AG04450 (cell line): ENCODE data around the gene TMC1. TPM values are rescaled to one million over a fixed set of nuclear protein-coding genes. Genes with fewer than 3 reads are reported as not detected.

Experiments
- CTCF ChIA-PET: fragments of 300-600, 350-600 bp; formaldehyde crosslinking; extraction: SDS; loops from one replicate; lab custom pipeline; 2022; ENCODE audit warnings: antibody characterized with exemption, inconsistent platforms; lab: Charles Lee
- POLR2A ChIA-PET: fragments of 350-600 bp; formaldehyde crosslinking; extraction: SDS; loops from one replicate; lab custom pipeline; 2021; ENCODE audit warnings: antibody characterized with exemption, inconsistent platforms; lab: Yijun Ruan, JAX
- DNase-seq: peaks from one replicate; pipeline ENCODE4 v3.0.0-alpha.2; 2011; ENCODE audit warnings: low read depth, low spot score
- H3K27ac ChIP-seq: one replicate; pipeline ENCODE4 v1.5.1; 2012; ENCODE audit warnings: low read depth, low read length, control low read depth
- H3K27me3 ChIP-seq: one replicate; pipeline ENCODE4 v1.6.0; 2012; ENCODE audit warnings: low read length; ENCODE audit not compliant: control insufficient read depth, insufficient read depth
- H3K4me3 ChIP-seq: 2 replicates; pipeline ENCODE4 v1.5.1; 2011; ENCODE audit warnings: mild to moderate bottlenecking, low read depth, low read length, control low read depth
- H3K9me3 ChIP-seq: 2 replicates; pipeline ENCODE4 v1.5.1; 2012; ENCODE audit warnings: low read length; ENCODE audit not compliant: control insufficient read depth, insufficient read depth
- CTCF ChIP-seq: IDR thresholded peaks from 2 replicates; pipeline ENCODE4 v1.5.1; 2011; ENCODE audit warnings: low read depth, low read length, control low read depth, inconsistent platforms
- polyA plus RNA-seq: library from polyadenylated mRNA; depleted of rRNA; stranded (reverse); fragments of >200 nt; gene quantifications from 2 replicates; pipeline ENCODE4 v1.2.3, GENCODE V29; 2011

Gene TMC1
- polyA plus RNA-seq, 1 experiment = not detected

- no peak for TF ChIP-seq CTCF
- Histone ChIP-seq H3K27me3 (no peaks in the 10 kb centered on the region), H3K27ac (no peak overlapping the region), H3K4me3 (no peak overlapping the region), H3K9me3 (no peaks in the 10 kb centered on the region)
- ChIA-PET CTCF (interaction anchor here (1.2 kb wide), 1 partner anchor 493 kb away, joined by 4 read pairs; no protein-coding TSS in a partner anchor), POLR2A (no interaction called here)
- DNase-seq = no peak
Observed at GRCh38 chr9:72773570-72773969, 252.2 kb downstream of the TMC1 start.

GRCh38 chr9:72775570-72775969, 254.2 kb downstream of the TMC1 start:
- TF ChIP-seq CTCF = no peak
- POLR2A ChIA-PET = no interaction called here
- H3K4me3 ChIP-seq = no peak overlapping the region
- no peaks in the 10 kb centered on the region for H3K27me3 ChIP-seq
- H3K9me3 ChIP-seq = no peaks in the 10 kb centered on the region
- CTCF ChIA-PET = interaction anchor here (1.0 to 1.6 kb wide), 3 partner anchors 46 to 737 kb away, joined by 3 to 4 read pairs (median 3); no protein-coding TSS in a partner anchor
- no peak overlapping the region for H3K27ac ChIP-seq
- no peak for DNase-seq

- ChIA-PET CTCF (interaction anchor here (1.1 kb wide), 1 partner anchor 43 kb away, joined by 3 read pairs; no protein-coding TSS in a partner anchor), POLR2A (no interaction called here)
- no peaks in the 10 kb centered on the region for H3K27me3 ChIP-seq
- no peak overlapping the region for H3K27ac ChIP-seq
- no peak for TF ChIP-seq CTCF
- no peak for DNase-seq
- H3K4me3 ChIP-seq = no peak overlapping the region
- no peaks in the 10 kb centered on the region for H3K9me3 ChIP-seq
Observed at GRCh38 chr9:72779614-72780013, 258.2 kb downstream of the TMC1 start.

GRCh38 chr9:72786948-72787347, 265.5 kb downstream of the TMC1 start:
- no peak for TF ChIP-seq CTCF
- CTCF ChIA-PET = interaction anchor here (0.7 to 1.0 kb wide), 2 partner anchors 490 to 762 kb away, joined by 5 to 13 read pairs; no protein-coding TSS in a partner anchor
- no peak overlapping the region for H3K4me3 ChIP-seq
- no peak overlapping the region for H3K27ac ChIP-seq
- no peaks in the 10 kb centered on the region for H3K27me3 ChIP-seq
- no peak for DNase-seq
- POLR2A ChIA-PET = no interaction called here
- H3K9me3 ChIP-seq = no peaks in the 10 kb centered on the region

- H3K4me3 ChIP-seq = no peak overlapping the region
- ChIA-PET CTCF (no interaction called here), POLR2A (no interaction called here)
- no peaks in the 10 kb centered on the region for H3K27me3 ChIP-seq
- TF ChIP-seq CTCF = no peak
- no peak overlapping the region for H3K27ac ChIP-seq
- H3K9me3 ChIP-seq = no peaks in the 10 kb centered on the region
- no peak for DNase-seq
Observed at GRCh38 chr9:72788966-72789735, 267.7 kb downstream of the TMC1 start.
